Activated CD4-positive, alpha-beta memory T cell treated with anti-CD3 and anti-CD28 coated beads for 36 hours (primary cell): ENCODE results near the gene IFFO2. TPM values are rescaled to one million over a fixed set of nuclear protein-coding genes. Genes with fewer than 3 reads are reported as not detected.
"Not testable (repeated sequence)": the region's sequence is repeated elsewhere in the genome, so short reads cannot be mapped to it uniquely, and the experiment has no call there.

ENCODE experiments used
- CTCF ChIA-PET: fragments of 350-600 bp; sonication (Branson Sonifier 250); formaldehyde crosslinking; loops from one replicate; lab custom pipeline; 2021; ENCODE audit warnings: antibody characterized with exemption, inconsistent platforms; lab: Charles Lee
- POLR2A ChIA-PET: fragments of 350-600 bp; sonication (Branson Sonifier 250); formaldehyde crosslinking; loops from one replicate; lab custom pipeline; 2021; ENCODE audit warnings: antibody characterized with exemption; lab: Charles Lee
- DNase-seq: peaks from one replicate; pipeline ENCODE4 v3.0.0-alpha.2; 2020
- H3K27ac Mint-ChIP-seq: one replicate; pipeline ENCODE4 v1.8.0; 2021; ENCODE audit warnings: mixed read lengths
- H3K27me3 Mint-ChIP-seq: one replicate; pipeline ENCODE4 v1.8.0; 2021; ENCODE audit warnings: mixed read lengths
- H3K36me3 Mint-ChIP-seq: one replicate; pipeline ENCODE4 v1.8.0; 2021; ENCODE audit warnings: mixed read lengths
- H3K4me1 Mint-ChIP-seq: one replicate; pipeline ENCODE4 v1.8.0; 2021; ENCODE audit warnings: low read depth, mixed read lengths
- H3K4me3 Mint-ChIP-seq: one replicate; pipeline ENCODE4 v1.8.0; 2021; ENCODE audit warnings: mild to moderate bottlenecking, mixed read lengths
- H3K9me3 Mint-ChIP-seq: one replicate; pipeline ENCODE4 v1.8.0; 2021; ENCODE audit warnings: mixed read lengths
- intact Hi-C: fragments of 100-400 bp; cut with micrococcal nuclease; formaldehyde crosslinking; loops from one replicate; pipeline ENCODE4 v1.15.1; 2023
- total RNA-seq, 2 experiments: library from RNA; stranded (reverse); gene quantifications; one replicate each; pipeline ENCODE4 v1.2.3, GENCODE V29; 2021

IFFO2 gene
- total RNA-seq, 2 experiments from 2014 or later, result 40.4 to 42.0 TPM

DNA sequence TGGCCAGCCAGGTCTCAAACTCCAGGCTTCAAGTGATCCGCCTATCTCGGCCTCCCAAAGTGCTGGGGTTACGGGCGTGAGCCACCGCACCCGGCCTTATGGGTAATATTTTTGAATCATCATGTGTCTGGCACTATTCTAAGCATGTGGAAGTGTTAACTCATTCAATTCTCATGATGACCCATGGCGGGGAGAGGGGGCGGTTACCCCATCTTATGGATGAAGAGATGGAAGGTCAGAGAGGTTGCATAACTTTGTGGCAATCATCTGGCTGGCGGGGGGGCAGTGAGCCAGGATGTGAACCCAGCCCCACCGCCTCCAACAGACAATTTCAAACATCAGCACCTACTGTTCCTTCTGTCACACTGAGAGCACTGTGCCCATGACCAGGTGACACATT is 85.5 kb downstream of the IFFO2 start:
- H3K27ac Mint-ChIP-seq, result no peak overlapping the region
- no peaks in the 10 kb centered on the region for H3K36me3 Mint-ChIP-seq
- H3K27me3 Mint-ChIP-seq, result peaks cover 5% of the 10 kb centered on the region
- ChIA-PET CTCF (interaction anchor here (1.3 kb wide), 1 partner anchor 13 kb away, joined by 4 read pairs; no protein-coding TSS in a partner anchor), POLR2A (no interaction called here)
- intact Hi-C loops, result no loop called here
- H3K9me3 Mint-ChIP-seq, result no peaks in the 10 kb centered on the region
- DNase-seq, result no peak
- H3K4me1 Mint-ChIP-seq, result no peaks in the 10 kb centered on the region
- H3K4me3 Mint-ChIP-seq, result no peak overlapping the region

DNA sequence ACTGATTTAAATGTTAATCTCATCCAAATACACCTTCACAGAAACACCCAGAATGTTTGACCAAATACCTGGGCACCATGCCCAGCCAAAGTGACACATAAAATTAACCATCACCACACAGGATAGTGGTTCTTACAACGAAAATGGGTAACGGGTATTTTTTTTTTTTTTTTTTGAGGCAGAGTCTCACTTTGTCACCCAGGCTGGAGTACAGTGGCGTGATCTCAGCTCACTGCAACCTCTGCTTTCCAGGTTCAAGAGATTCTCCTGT is 85.9 kb downstream of the IFFO2 start:
- H3K27me3 Mint-ChIP-seq, H3K9me3 Mint-ChIP-seq, CTCF ChIA-PET, H3K4me1 Mint-ChIP-seq, H3K4me3 Mint-ChIP-seq, intact Hi-C loops, H3K36me3 Mint-ChIP-seq, DNase-seq, H3K27ac Mint-ChIP-seq, POLR2A ChIA-PET: not testable (repeated sequence)

DNA sequence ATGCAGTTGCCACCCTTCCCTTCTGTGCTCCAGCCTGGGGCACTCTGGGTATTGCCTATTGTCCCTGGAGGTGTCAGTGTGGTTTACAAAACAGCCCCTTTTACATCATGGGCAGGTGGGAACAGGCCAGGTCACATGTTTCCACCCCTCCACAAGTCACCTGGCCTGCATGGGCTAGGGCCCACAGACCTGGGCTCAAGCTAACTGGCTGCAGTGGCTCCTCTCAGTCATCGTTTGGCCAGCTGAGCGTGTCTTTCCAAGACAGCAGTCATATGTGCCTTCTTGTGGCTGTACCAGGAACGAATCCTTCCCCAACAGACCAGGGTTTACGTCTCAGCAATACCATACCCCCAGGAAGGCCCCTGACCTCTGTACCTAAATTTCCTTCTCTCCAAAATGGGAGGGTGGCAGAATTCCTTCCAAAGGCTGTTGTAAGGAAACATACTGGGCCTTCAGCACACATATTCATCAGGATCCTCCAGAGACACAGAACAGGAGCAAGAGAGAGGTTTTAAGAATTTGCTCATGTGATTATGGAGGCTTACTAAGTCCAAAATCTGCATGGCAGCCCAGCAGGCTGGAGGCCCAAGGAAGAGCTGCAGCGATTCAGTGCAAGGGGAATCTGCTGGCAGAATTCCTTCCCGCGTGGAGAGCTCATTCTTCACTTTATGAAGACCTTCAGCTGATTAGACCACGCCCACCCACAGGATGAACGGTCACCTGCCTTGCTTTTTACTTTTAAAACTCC is 86.5 kb downstream of the IFFO2 start:
- ChIA-PET POLR2A (no interaction called here), CTCF (no interaction called here)
- H3K36me3 Mint-ChIP-seq, result no peaks in the 10 kb centered on the region
- H3K9me3 Mint-ChIP-seq, result no peaks in the 10 kb centered on the region
- H3K4me1 Mint-ChIP-seq, result no peaks in the 10 kb centered on the region
- no peak overlapping the region for H3K27ac Mint-ChIP-seq
- peaks cover 6% of the 10 kb centered on the region for H3K27me3 Mint-ChIP-seq
- no peak for DNase-seq
- intact Hi-C loops, result no loop called here
- H3K4me3 Mint-ChIP-seq, result no peak overlapping the region

DNA sequence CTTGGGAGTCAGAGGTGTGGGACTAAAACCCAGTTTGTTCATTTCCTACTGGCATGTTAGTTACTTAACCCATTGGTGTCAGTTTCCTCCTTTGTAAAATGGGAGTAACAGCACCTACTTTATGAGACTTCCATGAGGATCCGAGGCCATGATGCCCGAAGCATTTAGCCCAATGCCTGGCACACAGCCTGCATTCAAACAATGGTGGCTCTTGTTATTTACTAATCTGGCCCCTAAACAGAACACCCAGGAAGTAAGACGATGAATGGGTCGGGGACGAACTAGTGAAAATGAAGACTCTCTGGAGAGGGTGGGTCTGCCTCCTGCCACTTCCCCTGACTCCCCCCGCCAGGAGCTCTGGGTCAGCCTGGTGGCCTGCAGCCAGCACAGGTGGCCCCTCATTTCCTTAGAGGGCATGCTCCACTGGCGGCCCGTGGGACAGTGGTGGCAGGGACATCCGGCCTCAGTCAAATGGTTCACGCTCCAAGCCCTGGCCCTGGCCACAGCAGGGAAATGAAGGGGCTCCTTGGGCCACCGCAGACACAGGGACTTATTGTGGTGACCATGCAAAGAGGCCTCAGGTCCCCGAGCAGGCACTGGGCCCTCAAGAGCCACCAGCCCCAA is 87.6 kb downstream of the IFFO2 start:
- ChIA-PET POLR2A (no interaction called here), CTCF (no interaction called here)
- no peaks in the 10 kb centered on the region for H3K36me3 Mint-ChIP-seq
- H3K27me3 Mint-ChIP-seq, result peaks cover 6% of the 10 kb centered on the region
- intact Hi-C loops, result no loop called here
- no peak overlapping the region for H3K27ac Mint-ChIP-seq
- H3K4me1 Mint-ChIP-seq, result no peaks in the 10 kb centered on the region
- H3K4me3 Mint-ChIP-seq, result no peak overlapping the region
- no peaks in the 10 kb centered on the region for H3K9me3 Mint-ChIP-seq
- DNase-seq, result no peak

DNA sequence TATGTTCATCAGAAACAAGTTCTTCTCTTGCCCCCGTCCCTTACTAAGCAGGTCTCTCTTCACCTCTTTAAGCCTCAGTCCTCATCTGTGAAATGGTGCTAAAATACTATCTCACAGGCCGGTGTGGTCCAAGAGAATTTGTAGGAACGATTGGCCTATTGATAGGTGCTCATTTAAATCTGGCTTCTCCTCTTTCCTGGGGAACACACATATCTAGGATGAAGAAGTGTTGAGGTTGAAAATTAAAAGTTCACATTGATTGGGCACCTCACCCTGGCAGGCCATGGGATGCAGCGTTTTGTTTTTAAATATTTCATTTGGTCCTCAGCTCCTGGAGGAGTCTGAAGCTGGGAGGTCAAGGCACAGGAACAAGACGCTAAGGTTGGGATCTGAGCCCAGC is 88.1 kb downstream of the IFFO2 start:
- Mint-ChIP-seq H3K27me3 (peaks cover 6% of the 10 kb centered on the region), H3K4me3 (no peak overlapping the region), H3K9me3 (no peaks in the 10 kb centered on the region), H3K27ac (no peak overlapping the region), H3K4me1 (no peaks in the 10 kb centered on the region), H3K36me3 (no peaks in the 10 kb centered on the region)
- intact Hi-C loops, result no loop called here
- ChIA-PET CTCF (no interaction called here), POLR2A (no interaction called here)
- DNase-seq, result no peak

DNA sequence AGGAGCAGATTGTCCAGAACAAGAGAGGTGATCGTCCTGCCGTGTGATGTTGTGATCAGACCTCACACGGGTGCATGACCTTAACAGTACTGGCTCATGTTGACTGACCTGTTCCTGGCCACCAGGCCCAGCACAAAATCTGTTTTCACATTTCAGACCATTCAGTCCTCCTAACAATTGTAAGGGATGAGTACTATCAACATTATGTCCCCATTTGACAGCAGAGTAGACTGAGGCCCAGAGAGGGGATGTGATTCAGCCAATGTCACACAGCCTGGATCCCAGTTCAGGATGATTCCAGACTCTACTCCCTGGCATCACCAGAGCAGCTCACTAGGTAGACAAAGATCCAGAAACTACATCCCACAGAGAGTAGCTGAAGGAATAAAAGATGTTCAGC is 89.6 kb downstream of the IFFO2 start:
- intact Hi-C loops, result no loop called here
- CTCF ChIA-PET, result interaction anchor here (1.1 to 1.6 kb wide), 2 partner anchors 8 to 17 kb away, joined by 4 to 7 read pairs; no protein-coding TSS in a partner anchor

DNA sequence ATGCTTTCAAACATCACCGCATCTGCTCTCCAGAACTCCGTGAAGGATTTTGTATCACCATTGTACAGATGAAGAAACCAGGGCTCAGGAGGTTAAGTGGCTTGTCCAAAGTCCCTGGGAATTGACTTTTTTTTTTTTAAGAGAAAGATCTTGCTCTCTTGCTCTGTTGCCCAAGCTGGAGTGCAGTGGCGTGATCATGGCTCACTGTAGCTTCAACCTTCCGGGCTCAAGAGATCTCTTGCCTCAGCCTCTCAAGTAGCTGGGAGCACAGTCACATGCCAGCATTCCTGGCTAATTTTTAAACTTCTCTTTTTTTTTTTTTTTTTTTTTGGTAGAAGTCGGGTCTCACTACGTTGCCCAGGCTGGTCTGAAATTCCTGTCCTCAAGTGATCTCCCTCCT is 90.2 kb downstream of the IFFO2 start:
- intact Hi-C loops, result no loop called here
- Mint-ChIP-seq H3K27ac (no peak overlapping the region), H3K4me3 (no peak overlapping the region), H3K27me3 (peaks cover 6% of the 10 kb centered on the region), H3K9me3 (no peaks in the 10 kb centered on the region), H3K4me1 (no peaks in the 10 kb centered on the region), H3K36me3 (no peaks in the 10 kb centered on the region)
- DNase-seq, result no peak
- CTCF ChIA-PET, result interaction anchor here (1.6 kb wide), 1 partner anchor 9 kb away, joined by 7 read pairs; no protein-coding TSS in a partner anchor
- POLR2A ChIA-PET, result no interaction called here

More for the DNA sequence above, 89.6 kb downstream of the IFFO2 start:
- no peaks in the 10 kb centered on the region for H3K9me3 Mint-ChIP-seq
- H3K27ac Mint-ChIP-seq, result no peak overlapping the region
- H3K4me3 Mint-ChIP-seq, result no peak overlapping the region
- no peaks in the 10 kb centered on the region for H3K36me3 Mint-ChIP-seq
- DNase-seq, result no peak
- POLR2A ChIA-PET, result no interaction called here
- peaks cover 6% of the 10 kb centered on the region for H3K27me3 Mint-ChIP-seq
- H3K4me1 Mint-ChIP-seq, result no peaks in the 10 kb centered on the region

DNA sequence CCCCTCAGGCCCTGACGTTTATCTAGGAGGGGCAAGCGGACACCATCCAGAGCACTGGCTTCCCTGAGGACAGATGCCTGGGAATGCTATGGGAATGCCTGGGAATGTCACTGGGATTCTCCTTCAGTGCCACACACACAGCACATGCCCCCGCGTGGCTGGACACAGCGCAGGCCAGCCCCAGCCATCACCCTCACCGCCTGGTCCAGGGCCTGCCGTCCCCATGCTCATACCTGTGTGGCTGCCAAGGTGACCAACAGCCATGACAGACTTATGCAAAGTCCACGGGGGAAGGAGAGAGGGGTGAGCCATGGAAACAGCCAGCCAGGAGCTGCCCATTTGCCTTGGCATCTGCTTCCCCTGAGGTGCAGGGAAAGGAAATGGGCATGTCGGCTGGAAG is 91.3 kb downstream of the IFFO2 start:
- H3K27me3 Mint-ChIP-seq, result peaks cover 6% of the 10 kb centered on the region
- intact Hi-C loops, result no loop called here
- POLR2A ChIA-PET, result no interaction called here
- no peak overlapping the region for H3K27ac Mint-ChIP-seq
- no peak for DNase-seq
- no peaks in the 10 kb centered on the region for H3K36me3 Mint-ChIP-seq
- no peaks in the 10 kb centered on the region for H3K4me1 Mint-ChIP-seq
- CTCF ChIA-PET, result no interaction called here
- no peak overlapping the region for H3K4me3 Mint-ChIP-seq
- H3K9me3 Mint-ChIP-seq, result no peaks in the 10 kb centered on the region

DNA sequence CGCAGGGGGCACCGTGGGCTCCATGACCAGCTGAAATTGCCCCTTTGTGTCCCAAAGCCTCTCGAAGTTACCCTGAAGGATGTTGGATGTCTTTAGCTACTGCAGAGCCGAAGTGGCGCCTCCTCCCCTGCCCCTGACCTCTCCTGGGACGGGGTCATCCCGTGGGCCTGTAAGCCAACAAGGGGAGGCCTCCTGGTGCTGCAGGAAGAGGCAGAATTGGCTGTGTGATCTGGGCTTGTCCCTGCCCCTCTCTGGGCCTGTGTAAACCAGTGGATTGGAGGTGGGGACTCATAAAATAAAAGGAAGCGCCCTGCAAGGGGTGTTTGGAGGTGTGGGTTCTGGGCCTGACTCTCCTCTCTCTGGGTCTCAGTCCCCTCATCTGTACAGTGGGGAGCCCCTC is 94.9 kb downstream of the IFFO2 start:
- H3K27me3 Mint-ChIP-seq, result peaks cover 2% of the 10 kb centered on the region
- intact Hi-C loops, result no loop called here
- ChIA-PET POLR2A (no interaction called here), CTCF (interaction anchor here (1.2 to 2.7 kb wide), 2 partner anchors 12 to 14 kb away, joined by 4 to 9 read pairs; no protein-coding TSS in a partner anchor)
- H3K36me3 Mint-ChIP-seq, result no peaks in the 10 kb centered on the region
- no peaks in the 10 kb centered on the region for H3K9me3 Mint-ChIP-seq
- no peak overlapping the region for H3K4me3 Mint-ChIP-seq
- no peaks in the 10 kb centered on the region for H3K4me1 Mint-ChIP-seq
- no peak for DNase-seq
- no peak overlapping the region for H3K27ac Mint-ChIP-seq

DNA sequence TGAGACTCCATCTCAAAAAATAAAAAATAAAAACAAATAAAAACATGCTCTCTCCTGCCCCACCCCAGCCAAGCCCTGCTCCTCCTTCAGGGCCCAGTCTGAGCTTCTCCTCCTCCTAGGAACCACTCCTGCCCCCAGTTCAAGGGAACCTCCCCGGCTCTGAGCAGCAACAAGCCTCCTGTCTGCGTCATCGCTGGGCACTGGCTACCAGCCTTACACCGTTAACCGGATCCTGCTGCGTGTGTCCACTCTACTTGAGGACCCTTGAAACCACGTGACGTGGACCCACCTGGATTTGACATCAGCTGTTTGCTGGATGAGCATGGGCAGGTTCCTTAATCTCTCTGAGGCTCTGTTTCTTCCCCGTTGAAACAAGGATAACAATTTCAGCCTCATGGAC is 95.4 kb downstream of the IFFO2 start:
- intact Hi-C loops, result no loop called here
- ChIA-PET POLR2A (no interaction called here), CTCF (interaction anchor here (2.7 kb wide), 1 partner anchor 14 kb away, joined by 9 read pairs; no protein-coding TSS in a partner anchor)
- no peak for DNase-seq
- no peak overlapping the region for H3K27ac Mint-ChIP-seq
- no peaks in the 10 kb centered on the region for H3K36me3 Mint-ChIP-seq
- H3K4me3 Mint-ChIP-seq, result no peak overlapping the region
- peaks cover 2% of the 10 kb centered on the region for H3K27me3 Mint-ChIP-seq
- no peaks in the 10 kb centered on the region for H3K4me1 Mint-ChIP-seq
- H3K9me3 Mint-ChIP-seq, result no peaks in the 10 kb centered on the region

DNA sequence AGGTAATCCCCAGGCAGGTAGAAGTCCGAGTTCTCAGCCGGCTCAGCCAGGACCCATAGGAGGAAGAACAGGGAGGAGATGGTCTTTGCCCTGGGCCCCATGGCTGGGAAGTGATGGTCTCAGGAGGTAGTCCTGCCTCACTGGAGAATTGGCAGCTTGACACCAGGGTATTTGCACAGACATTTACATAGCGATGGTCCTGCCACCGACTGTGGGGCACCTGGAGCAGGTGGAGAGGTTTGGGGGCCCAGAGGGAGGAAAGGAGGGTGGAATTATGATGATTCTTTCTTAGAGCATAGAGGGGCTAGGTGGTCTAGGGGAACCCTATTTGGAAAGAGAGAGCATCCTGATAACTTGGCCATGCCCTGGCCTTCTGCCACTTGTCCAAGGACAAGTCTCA is 96.9 kb downstream of the IFFO2 start, which contains the start of gene TAS1R2:
Gene TAS1R2, minus strand, starts transcription at position 101 of the 400 bp plus-strand sequence. Its CDS starts 0 bp downstream, at position 101.
- H3K27me3 Mint-ChIP-seq, result peaks cover 3% of the 10 kb centered on the region
- intact Hi-C loops, result no loop called here
- ChIA-PET CTCF (no interaction called here), POLR2A (no interaction called here)
- H3K36me3 Mint-ChIP-seq, result no peaks in the 10 kb centered on the region
- H3K27ac Mint-ChIP-seq, result no peak within 1 kb of the TSS
- H3K4me3 Mint-ChIP-seq, result no peak within 1 kb of the TSS
- no peak for DNase-seq
- no peaks in the 10 kb centered on the region for H3K4me1 Mint-ChIP-seq
- no peaks in the 10 kb centered on the region for H3K9me3 Mint-ChIP-seq

DNA sequence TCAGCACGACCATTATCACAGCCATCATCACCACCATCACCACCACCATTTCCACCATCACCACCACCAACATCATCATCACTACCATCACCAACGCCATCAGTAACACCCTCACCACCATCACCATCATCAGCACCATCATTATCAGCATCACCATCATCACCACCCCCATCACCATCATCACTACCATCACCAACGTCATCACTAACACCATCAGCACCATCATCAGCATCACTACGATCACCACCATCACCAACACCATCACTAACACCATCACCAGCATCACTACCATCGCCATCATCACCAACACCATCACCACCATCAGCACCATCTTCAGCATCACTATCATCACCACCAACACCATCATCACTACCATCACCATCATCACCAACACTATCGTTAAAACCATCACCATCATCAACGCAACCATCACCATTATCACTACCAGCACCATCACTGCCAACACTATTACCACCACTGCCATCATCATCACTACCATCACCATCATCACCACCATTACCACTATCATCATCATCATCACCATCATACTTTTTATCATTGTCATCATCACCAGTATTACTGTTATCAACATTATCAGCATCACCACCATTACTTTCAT is 98.3 kb downstream of the IFFO2 start:
- Mint-ChIP-seq H3K9me3 (no peaks in the 10 kb centered on the region), H3K4me1 (no peaks in the 10 kb centered on the region), H3K4me3 (no peak overlapping the region), H3K27ac (no peak overlapping the region), H3K27me3 (peaks cover 3% of the 10 kb centered on the region), H3K36me3 (no peaks in the 10 kb centered on the region)
- POLR2A ChIA-PET, result no interaction called here
- intact Hi-C loops, result no loop called here
- CTCF ChIA-PET, result no interaction called here
- DNase-seq, result no peak
